H1 (cell line): ENCODE data around the gene ALDH4A1. TPM values are rescaled to one million over a fixed set of nuclear protein-coding genes. Genes with fewer than 3 reads are reported as not detected.
A peak's percentile ranks its signal among the peaks of the same experiment; 100 is the strongest.

Experiments
- CTCF ChIA-PET: fragments of 300-600 bp; sonication (Branson Sonifier 250); formaldehyde crosslinking; loops from one replicate; lab custom pipeline; 2021; ENCODE audit not compliant: partially characterized antibody; lab: Charles Lee
- POLR2A ChIA-PET: fragments of 300-600 bp; sonication (Branson Sonifier 250); formaldehyde crosslinking; loops from one replicate; lab custom pipeline; 2021; ENCODE audit warnings: inconsistent platforms; ENCODE audit not compliant: partially characterized antibody; lab: Charles Lee
- DNase-seq, 2 experiments: peaks; one replicate each; pipeline versions ENCODE4 v3.0.0 to v3.0.0-alpha.2; 2010 to 2022; ENCODE audit warnings: low spot score in 2 of 2, low read depth in 1 of 2, mixed read lengths in 1 of 2
- FAIRE-seq: peaks from 2 replicates; lab custom pipeline; 2011; peaks lifted over from hg19 to GRCh38; lab: Jason Lieb, UNC
- H2AFZ ChIP-seq: 2 replicates; pipeline ENCODE4 v1.8.1; 2012; ENCODE audit warnings: low read length, inconsistent platforms
- H2AK5ac ChIP-seq: 2 replicates; pipeline ENCODE4 v1.6.1; 2013; ENCODE audit warnings: low read depth, low read length
- H2BK120ac ChIP-seq: replicated peaks from 2 replicates; pipeline ENCODE3; 2013; ENCODE audit warnings: low read depth, low read length, inconsistent platforms
- H2BK12ac ChIP-seq: 2 replicates; pipeline ENCODE4 v1.6.1; 2013; ENCODE audit warnings: low read depth, low read length
- H2BK15ac ChIP-seq: 2 replicates; pipeline ENCODE4 v1.6.1; 2013; ENCODE audit warnings: low read length
- H2BK20ac ChIP-seq: 2 replicates; pipeline ENCODE4 v1.6.1; 2013; ENCODE audit warnings: low read length
- H2BK5ac ChIP-seq: 2 replicates; pipeline ENCODE4 v1.6.1; 2013; ENCODE audit warnings: low read depth, low read length
- H3K14ac ChIP-seq: 2 replicates; pipeline ENCODE4 v1.6.1; 2013; ENCODE audit warnings: inconsistent platforms; ENCODE audit not compliant: insufficient read length
- H3K18ac ChIP-seq: 2 replicates; pipeline ENCODE4 v1.6.1; 2013; ENCODE audit warnings: low read length; ENCODE audit errors: extremely low read depth
- H3K23ac ChIP-seq: 2 replicates; pipeline ENCODE4 v1.6.1; 2013; ENCODE audit warnings: inconsistent platforms; ENCODE audit not compliant: insufficient read length
- H3K23me2 ChIP-seq: 2 replicates; pipeline ENCODE4 v1.6.1; 2013; ENCODE audit warnings: low read depth, low read length
- H3K27ac ChIP-seq: 2 replicates; pipeline ENCODE4 v1.6.1; 2011; ENCODE audit warnings: low read depth, low read length, inconsistent platforms
- H3K27me3 ChIP-seq, 4 experiments: replicated peaks in 1 of 4; 1 replicate in 1 of 4; 2 replicates in 3 of 4; pipeline versions ENCODE4 v1.6.1 to v1.8.1; 2011 to 2013; ENCODE audit warnings: low read length in 3 of 4, mild to moderate bottlenecking in 3 of 4, inconsistent platforms in 2 of 4, mixed read lengths in 2 of 4, moderate library complexity in 1 of 4; ENCODE audit not compliant: control insufficient read depth in 3 of 4, insufficient read depth in 3 of 4; ENCODE audit errors: extremely low read depth in 1 of 4
- H3K36me3 ChIP-seq, 4 experiments: 2 replicates each; pipeline versions ENCODE4 v1.6.1 to v1.8.1; 2011 to 2013; ENCODE audit warnings: mild to moderate bottlenecking in 4 of 4, low read length in 3 of 4, moderate library complexity in 2 of 4, control low read depth in 1 of 4, inconsistent platforms in 1 of 4; ENCODE audit not compliant: insufficient read depth in 4 of 4, control insufficient read depth in 2 of 4
- H3K4ac ChIP-seq: replicated peaks from 2 replicates; pipeline ENCODE3; 2013; ENCODE audit warnings: low read length, low read depth, mixed read lengths, inconsistent platforms; ENCODE audit not compliant: insufficient read length
- H3K4me1 ChIP-seq, 4 experiments: replicated peaks in 1 of 4; 1 replicate in 1 of 4; 2 replicates in 3 of 4; pipeline versions ENCODE4 v1.6.1 to v1.8.1; 2011 to 2013; ENCODE audit warnings: low read length in 3 of 4, inconsistent platforms in 2 of 4, mixed read lengths in 1 of 4; ENCODE audit not compliant: insufficient read depth in 4 of 4, control insufficient read depth in 3 of 4
- H3K4me2 ChIP-seq, 2 experiments: 2 replicates each; pipeline versions ENCODE4 v1.6.1 to v1.8.1; 2011 to 2013; ENCODE audit warnings: low read depth in 2 of 2, low read length in 2 of 2, control low read depth in 1 of 2, inconsistent platforms in 1 of 2, mild to moderate bottlenecking in 1 of 2; ENCODE audit not compliant: insufficient read depth in 1 of 2
- H3K4me3 ChIP-seq, 4 experiments: fragments of 200-600, 300-600 bp in 1 of 4; sonication (generic), shearing (Covaris generic), sonication (Bioruptor Twin) in 1 of 4; 2 replicates each; pipeline versions ENCODE4 v1.5.1 to v1.8.1; 2011 to 2016; ENCODE audit warnings: low read length in 4 of 4, low read depth in 3 of 4, control low read depth in 2 of 4, inconsistent platforms in 2 of 4, mild to moderate bottlenecking in 2 of 4, mixed read lengths in 1 of 4, moderate library complexity in 1 of 4; ENCODE audit not compliant: insufficient read depth in 2 of 4; ENCODE audit errors: extremely low read depth in 1 of 4
- H3K56ac ChIP-seq: replicated peaks from 2 replicates; pipeline ENCODE3; 2013; ENCODE audit warnings: low read depth, mild to moderate bottlenecking, mixed read lengths, low read length, inconsistent platforms; ENCODE audit not compliant: insufficient read length
- H3K79me1 ChIP-seq: 2 replicates; pipeline ENCODE4 v1.6.1; 2013; ENCODE audit warnings: low read depth, low read length, control low read depth
- H3K79me2 ChIP-seq, 2 experiments: 2 replicates each; pipeline versions ENCODE4 v1.6.1 to v1.8.1; 2012 to 2013; ENCODE audit warnings: low read length in 2 of 2, mild to moderate bottlenecking in 2 of 2, inconsistent platforms in 1 of 2; ENCODE audit not compliant: insufficient read depth in 2 of 2, control insufficient read depth in 1 of 2
- H3K9ac ChIP-seq, 4 experiments: replicated peaks in 1 of 4; 1 replicate in 1 of 4; 2 replicates in 3 of 4; pipeline versions ENCODE4 v1.6.1 to v1.8.1; 2011 to 2013; ENCODE audit warnings: low read depth in 3 of 4, low read length in 3 of 4, control low read depth in 2 of 4, mild to moderate bottlenecking in 2 of 4, moderate library complexity in 2 of 4, inconsistent platforms in 1 of 4; ENCODE audit errors: extremely low read depth in 1 of 4
- H3K9me3 ChIP-seq, 2 experiments: 2 replicates each; pipeline versions ENCODE4 v1.6.1 to v1.8.1; 2012 to 2013; ENCODE audit warnings: mild to moderate bottlenecking in 2 of 2, moderate library complexity in 2 of 2, control low read depth in 1 of 2, inconsistent platforms in 1 of 2, low read depth in 1 of 2, low read length in 1 of 2, mixed read lengths in 1 of 2; ENCODE audit not compliant: insufficient read depth in 2 of 2
- H4K20me1 ChIP-seq, 2 experiments: replicated peaks in 1 of 2; 2 replicates each; pipeline versions ENCODE3 to v1.8.1; 2011 to 2013; ENCODE audit warnings: inconsistent platforms in 2 of 2, low read length in 2 of 2, mild to moderate bottlenecking in 1 of 2; ENCODE audit not compliant: insufficient read depth in 2 of 2, control insufficient read depth in 1 of 2
- H4K5ac ChIP-seq: 2 replicates; pipeline ENCODE4 v1.6.1; 2013; ENCODE audit warnings: low read length, low read depth, mixed read lengths, inconsistent platforms; ENCODE audit not compliant: insufficient read length
- H4K8ac ChIP-seq: 2 replicates; pipeline ENCODE4 v1.8.0; 2013; ENCODE audit warnings: mild to moderate bottlenecking, moderate library complexity, low read length, inconsistent platforms; ENCODE audit not compliant: insufficient read depth; ENCODE audit errors: extremely low read depth
- H4K91ac ChIP-seq: replicated peaks from 2 replicates; pipeline ENCODE3; 2013; ENCODE audit warnings: low read length, mixed read lengths, inconsistent platforms; ENCODE audit not compliant: insufficient read length
- ATF2 ChIP-seq: IDR thresholded peaks from 2 replicates; pipeline ENCODE4 v1.6.1; 2012; ENCODE audit warnings: low read length, inconsistent platforms
- CHD1 ChIP-seq: IDR thresholded peaks from 2 replicates; pipeline ENCODE4 v1.6.1; 2012; ENCODE audit warnings: low read depth, low read length, improper control_type of control experiment
- E2F6 ChIP-seq: IDR thresholded peaks from 2 replicates; pipeline ENCODE4 v1.6.1; 2012; ENCODE audit warnings: inconsistent platforms
- EP300 ChIP-seq, 2 experiments: IDR thresholded peaks; 1 replicate in 1 of 2; 2 replicates in 1 of 2; pipeline ENCODE4 v1.6.1; 2011 to 2012; ENCODE audit warnings: low read depth in 2 of 2, low read length in 2 of 2, mild to moderate bottlenecking in 2 of 2, borderline replicate concordance in 1 of 2, inconsistent platforms in 1 of 2, moderate library complexity in 1 of 2
- HDAC2 ChIP-seq, 2 experiments: fragments of 300-600 bp in 1 of 2; sonication (generic) in 1 of 2; IDR thresholded peaks; 2 replicates each; pipeline ENCODE4 v1.6.1; 2011 to 2012; ENCODE audit warnings: low read depth in 2 of 2, low read length in 2 of 2, mild to moderate bottlenecking in 2 of 2, moderate library complexity in 2 of 2, borderline replicate concordance in 1 of 2, inconsistent platforms in 1 of 2
- KDM4A ChIP-seq: IDR thresholded peaks from one replicate; pipeline ENCODE4 v1.7.1; 2012; ENCODE audit warnings: low read depth, mild to moderate bottlenecking, moderate library complexity, low read length, inconsistent platforms; ENCODE audit not compliant: severe bottlenecking
- PHF8 ChIP-seq: fragments of 200-600 bp; sonication (generic); conservative IDR thresholded peaks from 2 replicates; pipeline ENCODE4 v1.7.1; 2012; ENCODE audit warnings: low read depth, mild to moderate bottlenecking, inconsistent platforms, low read length, moderate library complexity
- SP1 ChIP-seq: IDR thresholded peaks from 2 replicates; pipeline ENCODE4 v1.6.1; 2011; ENCODE audit warnings: low read depth, low read length
- WGBS, 2 experiments: shearing (Covaris generic) in 1 of 2; methylation state at CpG; one replicate each; pipeline versions ENCODE4 v1.1.6 to v1.1.7; 2013 to 2015; ENCODE audit warnings: low lambda C conversion rate in 2 of 2, mixed read lengths in 2 of 2, inconsistent platforms in 1 of 2, low coverage in 1 of 2, missing lambda C conversion rate in 1 of 2; ENCODE audit not compliant: insufficient replicate concordance in 2 of 2, insufficient coverage in 1 of 2, insufficient read length in 1 of 2; ENCODE audit errors: extremely low coverage in 1 of 2, missing lambda C conversion rate in 1 of 2; 5-methylcytosine and 5-hydroxymethylcytosine counted together
- polyA plus RNA-seq, 7 experiments: library from polyadenylated mRNA; depleted of rRNA in 3 of 7; stranded (reverse) in 5 of 7; unstranded in 2 of 7; fragments of >200 nt in 5 of 7; fragments of 200-250 nt in 2 of 7; gene quantifications; 1 replicate in 5 of 7; 2 replicates in 1 of 7; 4 replicates in 1 of 7; pipeline versions ENCODE4 v1.2.1 to v1.2.3, GENCODE V29; 2011 to 2013; ENCODE audit warnings: missing spikeins in 2 of 7, mixed read lengths in 2 of 7
- total RNA-seq: library from RNA; stranded (reverse); fragmentation: NEBNext Ultra II Directional; extraction: Animal tissue kit (Norgen Biotek cat#: 25700); gene quantifications from 2 replicates; pipeline ENCODE4 v1.2.1, GENCODE V29; 2021

The ALDH4A1 gene
- total and polyA plus RNA-seq, 2 of the 8 experiments (the other 6 are each of a cell fraction or from before 2014, with no cell fraction given) = 30.3 to 35.9 TPM

- POLR2A ChIA-PET = interaction anchor here (0.9 to 1.9 kb wide), 7 partner anchors 9 to 61 kb away, joined by 3 to 11 read pairs (median 4); no protein-coding TSS in a partner anchor
- H2AFZ ChIP-seq = peak overlapping the region; percentile 67; the same call in 1 of the 2 replicates
- TF ChIP-seq CHD1 (no peak), PHF8 (peak; percentile 47; the same call in 1 of the 2 replicates), SP1 (0 out of 2 replicates have a peak, but pooled peaks have one; percentile 16), EP300 (IDR thresholded peaks at IDR 0.05; ENCODE audit: borderline replicate concordance in 1 of 2, low read depth in 2 of 2, low read length in 2 of 2) (no peak), E2F6 (no peak), KDM4A (peak; percentile 81), ATF2 (no peak), HDAC2 (IDR thresholded peaks at IDR 0.05; ENCODE audit: borderline replicate concordance in 1 of 2, low read depth in 2 of 2, low read length in 2 of 2) (no peak)
Observed at GRCh38 chr1:18901952-18902522, 318 bp downstream of the ALDH4A1 start.

More at GRCh38 chr1:18901952-18902522, 318 bp downstream of the ALDH4A1 start:
- peak overlapping the region; percentile 84 to 85 for H3K4me2 ChIP-seq
- H3K36me3 ChIP-seq = no peaks in the 10 kb centered on the region
- no peak overlapping the region for H2BK120ac ChIP-seq
- no peak overlapping the region for H4K5ac ChIP-seq
- peak overlapping the region; percentile 55 for H3K56ac ChIP-seq
- no peak overlapping the region for H2AK5ac ChIP-seq
- H4K20me1 ChIP-seq = peaks cover 2 to 4% of the 10 kb centered on the region in 2 experiments
- no peak overlapping the region; the same call in 1 of the 2 replicates for H2BK12ac ChIP-seq
- no peak overlapping the region for H3K23ac ChIP-seq
- H2BK5ac ChIP-seq = no peak overlapping the region; the same call in 1 of the 2 replicates
- no peaks in the 10 kb centered on the region for H3K9me3 ChIP-seq
- H3K4me1 ChIP-seq = peaks cover 0 to 3% (median 1%) of the 10 kb centered on the region in 4 experiments; a peak in 5 of 7 replicates
- no peak overlapping the region for H4K91ac ChIP-seq
- H3K27ac ChIP-seq = peak overlapping the region; percentile 99
- peaks cover 0 to 3% (median 0%) of the 10 kb centered on the region in 4 experiments; a peak in 4 of 7 replicates for H3K27me3 ChIP-seq
- no peak for DNase-seq
- peak overlapping the region; percentile 63 to 93 (median 85) for H3K9ac ChIP-seq
- H3K4me3 ChIP-seq = peak overlapping the region; percentile 91 to 96 (median 93)
- FAIRE-seq = no peak
- H2BK20ac ChIP-seq = no peak overlapping the region
- H3K4ac ChIP-seq = no peak overlapping the region
- peak overlapping the region; percentile 83; the same call in 1 of the 2 replicates for H3K18ac ChIP-seq
- H3K79me1 ChIP-seq = peaks cover 5% of the 10 kb centered on the region
- CTCF ChIA-PET = interaction anchor here (0.8 to 8.0 kb wide), 9 partner anchors 9 to 305 kb away, joined by 3 to 131 read pairs (median 4); no protein-coding TSS in a partner anchor
- no peaks in the 10 kb centered on the region for H3K79me2 ChIP-seq
- no peak overlapping the region for H4K8ac ChIP-seq
- 3% methylated on average over 8 of the region's 44 CpGs; no CpG with 5 or more reads in 1 of the 2 experiments for WGBS, 2 experiments
- H3K14ac ChIP-seq = no peak overlapping the region
- H3K23me2 ChIP-seq = peaks cover 6% of the 10 kb centered on the region; the same call in 1 of the 2 replicates
- H2BK15ac ChIP-seq = no peak overlapping the region
